HCT116 (cell line): Measurements from ENCODE around the gene LHX3. TPM values are rescaled to one million over a fixed set of nuclear protein-coding genes. Genes with fewer than 3 reads are reported as not detected.

ENCODE experiments used
- ATAC-seq: fragments of 200-7000 bp; cut with Tn5 transposase; 2 replicates; pipeline ENCODE4 v1.9.1; 2020; ENCODE audit warnings: mild to moderate bottlenecking, moderate library complexity
- BruUV-seq: library from RNA; stranded (reverse); fragments of 400-500 nt; replicated peaks from 2 replicates; lab custom pipeline; 2021; lab: Mats Ljungman, UMichigan
- CTCF ChIA-PET: fragments of 300-600 bp; sonication (Branson Sonifier 250); formaldehyde crosslinking; loops from one replicate; lab custom pipeline; 2021; ENCODE audit warnings: antibody characterized with exemption; lab: Charles Lee
- POLR2A ChIA-PET: fragments of 300-600, 350-600 bp; sonication (Branson Sonifier 250); formaldehyde crosslinking; loops from one replicate; lab custom pipeline; 2021; ENCODE audit warnings: antibody characterized with exemption; lab: Charles Lee
- RAD21 ChIA-PET, 2 experiments: fragments of 300-600 bp; sonication (Branson Sonifier 250); formaldehyde crosslinking; loops; one replicate each; lab custom pipeline; 2023; ENCODE audit warnings: low total read pairs in 2 of 2; ENCODE audit not compliant: uncharacterized antibody in 2 of 2, unreplicated experiment in 2 of 2, low non-redundant PET in 1 of 2; lab: Charles Lee
- DNase-seq: peaks from one replicate; pipeline ENCODE4 v3.0.0-alpha.2; 2010; ENCODE audit warnings: low read depth, low spot score
- H2AFZ ChIP-seq: fragments of 200-600 bp; shearing (Covaris generic), sonication (generic); 2 replicates; pipeline ENCODE4 v1.6.1; 2017; ENCODE audit warnings: low read depth, mixed run types, mixed read lengths, antibody characterized with exemption, low read length; ENCODE audit not compliant: poor library complexity, severe bottlenecking
- H3K27ac ChIP-seq: 2 replicates; pipeline ENCODE4 v1.5.1; 2012; ENCODE audit warnings: low read depth, low read length
- H3K27me3 ChIP-seq: fragments of 200-600 bp; sonication (generic); 2 replicates; pipeline ENCODE4 v1.6.1; 2016; ENCODE audit warnings: mixed run types, low read length, mixed read lengths; ENCODE audit not compliant: insufficient read depth
- H3K36me3 ChIP-seq, 2 experiments: fragments of 200-500 bp in 1 of 2; fragments of 200-600 bp in 1 of 2; sonication (Bioruptor generic) in 1 of 2; sonication (generic) in 1 of 2; 2 replicates each; pipeline versions ENCODE4 v1.5.1 to v1.6.1; 2014 to 2016; ENCODE audit warnings: low read length in 2 of 2, inconsistent platforms in 1 of 2, mixed read lengths in 1 of 2, mixed run types in 1 of 2; ENCODE audit not compliant: insufficient read depth in 2 of 2, control insufficient read depth in 1 of 2
- H3K4me1 ChIP-seq, 2 experiments: fragments of 200-600 bp in 1 of 2; sonication (generic) in 1 of 2; 2 replicates each; pipeline versions ENCODE4 v1.5.1 to v1.6.1; 2012 to 2017; ENCODE audit warnings: low read length in 2 of 2, inconsistent platforms in 1 of 2, mild to moderate bottlenecking in 1 of 2, mixed read lengths in 1 of 2, mixed run types in 1 of 2, moderate library complexity in 1 of 2; ENCODE audit not compliant: insufficient read depth in 2 of 2, control insufficient read depth in 1 of 2
- H3K4me2 ChIP-seq: fragments of 200-600 bp; sonication (generic); 2 replicates; pipeline ENCODE4 v1.6.1; 2017; ENCODE audit warnings: mixed run types, low read length, mixed read lengths
- H3K4me3 ChIP-seq, 2 experiments: fragments of 200-600 bp in 1 of 2; sonication (generic) in 1 of 2; replicated peaks in 1 of 2; 2 replicates each; pipeline ENCODE4 v1.5.1; 2011 to 2016; ENCODE audit warnings: low read length in 2 of 2, control low read depth in 1 of 2, low read depth in 1 of 2, mild to moderate bottlenecking in 1 of 2, mixed read lengths in 1 of 2, mixed run types in 1 of 2
- H3K79me2 ChIP-seq: fragments of 200-600 bp; sonication (generic); 2 replicates; pipeline ENCODE4 v1.6.1; 2017; ENCODE audit warnings: mild to moderate bottlenecking, mixed run types, low read length, moderate library complexity, mixed read lengths; ENCODE audit not compliant: insufficient read depth
- H3K9ac ChIP-seq: fragments of 200-600 bp; sonication (generic); 2 replicates; pipeline ENCODE4 v1.6.1; 2016; ENCODE audit warnings: low read length, mixed read lengths
- H3K9me2 ChIP-seq: fragments of 200-600 bp; sonication (generic), shearing (Covaris generic); 2 replicates; pipeline ENCODE4 v1.6.1; 2017; ENCODE audit warnings: mixed run types, mild to moderate bottlenecking, moderate library complexity; ENCODE audit not compliant: insufficient read depth
- H3K9me3 ChIP-seq, 2 experiments: fragments of 200-500 bp in 1 of 2; fragments of 200-600 bp in 1 of 2; sonication (Bioruptor generic) in 1 of 2; sonication (generic) in 1 of 2; 2 replicates each; pipeline ENCODE4 v1.6.1; 2014 to 2017; ENCODE audit warnings: low read length in 2 of 2, mixed read lengths in 2 of 2, inconsistent platforms in 1 of 2, low read depth in 1 of 2, mild to moderate bottlenecking in 1 of 2, mixed run types in 1 of 2, moderate library complexity in 1 of 2; ENCODE audit not compliant: control insufficient read depth in 1 of 2, insufficient read depth in 1 of 2
- H4K20me1 ChIP-seq: fragments of 200-600 bp; sonication (generic), shearing (Covaris generic); 2 replicates; pipeline ENCODE4 v1.6.1; 2017; ENCODE audit warnings: mixed run types, mild to moderate bottlenecking, moderate library complexity; ENCODE audit not compliant: insufficient read depth
- CBX3 ChIP-seq: IDR thresholded peaks from 2 replicates; pipeline ENCODE4 v1.6.1; 2012; ENCODE audit warnings: low read depth
- CEBPB ChIP-seq: IDR thresholded peaks from 2 replicates; pipeline ENCODE4 v1.6.1; 2012; ENCODE audit warnings: low read depth
- CTCF ChIP-seq, 3 experiments: fragments of 200-600 bp in 1 of 3; sonication (generic) in 1 of 3; IDR thresholded peaks in 2 of 3; conservative IDR thresholded peaks in 1 of 3; 2 replicates each; pipeline ENCODE4 v1.5.1; 2012 to 2017; ENCODE audit warnings: low read depth in 2 of 3, low read length in 2 of 3, antibody characterized with exemption in 1 of 3, borderline replicate concordance in 1 of 3, control low read depth in 1 of 3, mild to moderate bottlenecking in 1 of 3, mixed read lengths in 1 of 3, mixed run types in 1 of 3, moderate library complexity in 1 of 3; ENCODE audit not compliant: insufficient read depth in 1 of 3
- EGR1 ChIP-seq: IDR thresholded peaks from 2 replicates; pipeline ENCODE4 v1.6.1; 2012; ENCODE audit warnings: low read depth
- ELF1 ChIP-seq: IDR thresholded peaks from 2 replicates; pipeline ENCODE4 v1.6.1; 2012; ENCODE audit warnings: low read depth, borderline replicate concordance
- EZH2 ChIP-seq: fragments of 200-600 bp; sonication (generic); IDR thresholded peaks from 2 replicates; pipeline ENCODE4 v1.6.1; 2017; ENCODE audit warnings: antibody characterized with exemption, mixed run types
- POLR2AphosphoS5 ChIP-seq: IDR thresholded peaks from 2 replicates; pipeline ENCODE4 v1.6.1; 2011; ENCODE audit warnings: mild to moderate bottlenecking, low read depth, low read length, moderate library complexity
- RAD21 ChIP-seq: IDR thresholded peaks from 2 replicates; pipeline ENCODE4 v1.6.1; 2012; ENCODE audit warnings: low read depth, mild to moderate bottlenecking
- REST ChIP-seq: IDR thresholded peaks from 2 replicates; pipeline ENCODE4 v1.6.1; 2012; ENCODE audit warnings: low read depth
- SIN3A ChIP-seq: IDR thresholded peaks from 2 replicates; pipeline ENCODE4 v1.6.1; 2012; ENCODE audit warnings: low read depth
- SP1 ChIP-seq: IDR thresholded peaks from 2 replicates; pipeline ENCODE4 v1.6.1; 2012; ENCODE audit warnings: low read depth
- TCF7L2 ChIP-seq: IDR thresholded peaks from 2 replicates; pipeline ENCODE4 v1.7.0; 2011; ENCODE audit warnings: borderline replicate concordance, inconsistent platforms; ENCODE audit not compliant: insufficient read depth, insufficient read length; ENCODE audit errors: extremely low read depth
- ZNF274 ChIP-seq: fragments of 200-500 bp; sonication (Bioruptor generic); IDR thresholded peaks from 2 replicates; pipeline ENCODE4 v1.6.1; 2014; ENCODE audit warnings: mild to moderate bottlenecking, low read depth, low read length, inconsistent platforms
- intact Hi-C: fragments of 100-400 bp; cut with micrococcal nuclease; formaldehyde crosslinking; loops from 2 replicates; pipeline ENCODE4 v1.10.0; 2022
- total RNA-seq: library from RNA; stranded (reverse); gene quantifications from one replicate; pipeline ENCODE4 v1.2.1, GENCODE V29; 2021; ENCODE audit not compliant: unreplicated experiment
- TF ChIP-seq, protein P1 (sequence below): IDR thresholded peaks from 2 replicates; pipeline ENCODE4 v1.6.1; 2012
- TF ChIP-seq, protein P2 (sequence below): IDR thresholded peaks from 2 replicates; pipeline ENCODE4 v1.6.1; 2012

LHX3 gene
- total RNA-seq, 1 experiment from 2014 or later: not detected

DNA sequence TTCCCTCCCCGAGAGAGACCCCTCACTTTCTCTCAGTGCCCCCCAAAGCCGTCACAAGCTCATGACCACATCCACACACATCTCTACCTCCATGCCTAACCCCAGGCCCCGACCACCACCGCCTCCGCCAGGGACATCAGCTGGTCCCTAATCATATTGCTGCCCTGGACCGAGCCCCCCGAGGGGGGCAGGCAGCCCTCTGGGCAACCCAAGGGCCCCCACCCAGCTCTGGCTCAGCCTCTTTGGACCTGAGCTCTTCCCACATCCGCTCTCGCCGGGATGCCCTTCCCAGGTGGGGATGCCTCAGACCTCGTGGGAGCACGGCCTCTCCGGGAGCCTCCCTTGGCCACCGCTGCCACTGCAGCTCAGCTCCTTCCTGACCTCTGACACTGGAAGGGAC lies 18.5 kb downstream of the LHX3 start:
- BruUV-seq: no TSS peak
- RAD21 ChIA-PET: no interaction called here
- CTCF ChIA-PET: no interaction called here

More for the DNA sequence above, 18.5 kb downstream of the LHX3 start:
- Histone ChIP-seq H2AFZ (no peak overlapping the region), H3K4me1 (peaks cover 2 to 8% of the 10 kb centered on the region in 2 experiments; a peak in 3 of 4 replicates), H3K9me2 (no peaks in the 10 kb centered on the region), H3K27ac (no peak overlapping the region), H3K9ac (no peak overlapping the region), H3K79me2 (no peaks in the 10 kb centered on the region), H3K27me3 (no peaks in the 10 kb centered on the region), H3K9me3 (no peaks in the 10 kb centered on the region), H4K20me1 (no peaks in the 10 kb centered on the region), H3K36me3 (no peaks in the 10 kb centered on the region), H3K4me2 (no peak overlapping the region), H3K4me3 (no peak overlapping the region)
- intact Hi-C loops: no loop called here
- no peak for TF ChIP-seq REST
- no peak for TF ChIP-seq RAD21
- TF ChIP-seq ELF1: no peak
- no peak for TF ChIP-seq ZNF274
- TF ChIP-seq TCF7L2: no peak
- no peak for TF ChIP-seq EZH2
- no peak for TF ChIP-seq CTCF (IDR thresholded peaks at IDR 0.05 in 2 of 3, conservative IDR thresholded peaks at IDR 0.05 in 1 of 3; ENCODE audit: borderline replicate concordance in 1 of 3, insufficient read depth in 1 of 3, low read depth in 2 of 3, low read length in 2 of 3)
- TF ChIP-seq, protein P1, sequence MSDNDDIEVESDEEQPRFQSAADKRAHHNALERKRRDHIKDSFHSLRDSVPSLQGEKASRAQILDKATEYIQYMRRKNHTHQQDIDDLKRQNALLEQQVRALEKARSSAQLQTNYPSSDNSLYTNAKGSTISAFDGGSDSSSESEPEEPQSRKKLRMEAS: no peak
- no peak for TF ChIP-seq EGR1
- TF ChIP-seq, protein P2, sequence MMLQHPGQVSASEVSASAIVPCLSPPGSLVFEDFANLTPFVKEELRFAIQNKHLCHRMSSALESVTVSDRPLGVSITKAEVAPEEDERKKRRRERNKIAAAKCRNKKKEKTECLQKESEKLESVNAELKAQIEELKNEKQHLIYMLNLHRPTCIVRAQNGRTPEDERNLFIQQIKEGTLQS: no peak
- no peak for TF ChIP-seq CEBPB
- TF ChIP-seq SIN3A: no peak
- no peak for TF ChIP-seq SP1
- no peak for TF ChIP-seq POLR2AphosphoS5
- no peak for TF ChIP-seq CBX3
- ATAC-seq (no peak), DNase-seq (no peak)
- POLR2A ChIA-PET: no interaction called here
